Vagina (tissue), 2 donors: Measurements from ENCODE around the gene LAMTOR4. TPM values are rescaled to one million over a fixed set of nuclear protein-coding genes. Genes with fewer than 3 reads are reported as not detected.
"Not testable (repeated sequence)": the region's sequence is repeated elsewhere in the genome, so short reads cannot be mapped to it uniquely, and the experiment has no call there.

Source experiments
- DNase-seq, 2 donors: peaks; one replicate each; pipeline ENCODE4 v3.0.0-alpha.2; 2017; ENCODE audit errors: extremely low spot score in 2 of 2
- H3K27ac ChIP-seq: fragments of 200-600 bp; sonication (generic); one replicate; pipeline ENCODE4 v1.5.1; 2019
- H3K27me3 ChIP-seq: fragments of 200-600 bp; sonication (generic); one replicate; pipeline ENCODE4 v1.5.1; 2019
- H3K36me3 ChIP-seq, 2 donors: fragments of 200-600 bp; sonication (generic); one replicate each; pipeline ENCODE4 v1.5.1; 2017 to 2019
- H3K4me1 ChIP-seq: fragments of 200-600 bp; sonication (generic); one replicate; pipeline ENCODE4 v1.5.1; 2019
- H3K4me3 ChIP-seq, 2 donors: fragments of 200-600 bp; sonication (generic); 1 replicate in 1 of 2; 2 replicates in 1 of 2; pipeline ENCODE4 v1.5.1; 2016 to 2019
- H3K9me3 ChIP-seq: fragments of 200-600 bp; sonication (generic); one replicate; pipeline ENCODE4 v1.5.1; 2019
- POLR2A ChIP-seq, 2 donors: fragments of 450-650 bp; IDR thresholded peaks; one replicate each; pipeline ENCODE4 v1.6.1; 2017; ENCODE audit warnings: antibody characterized with exemption in 2 of 2, mild to moderate bottlenecking in 2 of 2, moderate library complexity in 2 of 2
- POLR2AphosphoS5 ChIP-seq, 2 donors: sonication (generic); formaldehyde crosslinking; IDR thresholded peaks; one replicate each; pipeline ENCODE4 v1.9.0; 2017; ENCODE audit warnings: antibody characterized with exemption in 2 of 2, mild to moderate bottlenecking in 2 of 2, low read depth in 1 of 2; ENCODE audit not compliant: insufficient read depth in 1 of 2
- intact Hi-C: fragments of 100-400 bp; cut with DNase I; formaldehyde crosslinking; loops from one replicate; pipeline ENCODE4 v1.15.1; 2023
- total RNA-seq: library from RNA; depleted of rRNA; stranded (reverse); fragments of >200 nt; gene quantifications from one replicate; pipeline ENCODE4 v1.2.3, GENCODE V29; 2016
- TF ChIP-seq, protein P1 (sequence below), 3 experiments: fragments of 450-650 bp in 2 of 3; fragments of 200-600 bp in 1 of 3; sonication (generic) in 1 of 3; IDR thresholded peaks; one replicate each; pipeline ENCODE4 v1.5.1; 2017 to 2019; ENCODE audit warnings: antibody characterized with exemption in 3 of 3, mild to moderate bottlenecking in 2 of 3, moderate library complexity in 2 of 3

Gene LAMTOR4
- total RNA-seq, 1 donor from 2014 or later = 161 TPM

DNA sequence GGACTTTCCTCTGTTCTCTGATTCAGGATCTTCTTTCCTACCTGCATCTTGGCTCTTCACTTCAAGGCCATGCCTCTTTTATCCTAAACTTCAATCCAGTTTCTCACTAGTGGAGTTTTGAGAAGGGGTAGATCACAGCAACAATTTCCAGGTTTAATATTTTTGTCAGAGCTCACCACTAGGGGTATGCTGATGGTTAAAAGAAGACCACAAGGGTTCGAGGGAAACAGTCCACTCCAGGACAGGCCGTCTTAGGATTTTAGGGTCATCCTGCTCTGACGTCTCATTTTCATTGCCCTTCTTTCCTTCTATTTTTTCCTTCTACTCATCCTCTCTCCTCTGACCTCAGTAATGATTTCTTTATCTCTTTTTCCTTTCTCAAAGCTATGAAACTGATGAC, 40.3 kb downstream of the LAMTOR4 start:
- no peak for DNase-seq
- Histone ChIP-seq H3K9me3 (no peaks in the 10 kb centered on the region), H3K27me3 (no peaks in the 10 kb centered on the region), H3K36me3 (no peaks in the 10 kb centered on the region), H3K27ac (no peak overlapping the region), H3K4me3 (no peak overlapping the region), H3K4me1 (no peaks in the 10 kb centered on the region)
- intact Hi-C loops = no loop called here
- TF ChIP-seq POLR2AphosphoS5 (IDR thresholded peaks at IDR 0.05; ENCODE audit: insufficient read depth in 1 of 2, low read depth in 1 of 2) (no peak), POLR2A (IDR thresholded peaks at IDR 0.05) (no peak)

DNA sequence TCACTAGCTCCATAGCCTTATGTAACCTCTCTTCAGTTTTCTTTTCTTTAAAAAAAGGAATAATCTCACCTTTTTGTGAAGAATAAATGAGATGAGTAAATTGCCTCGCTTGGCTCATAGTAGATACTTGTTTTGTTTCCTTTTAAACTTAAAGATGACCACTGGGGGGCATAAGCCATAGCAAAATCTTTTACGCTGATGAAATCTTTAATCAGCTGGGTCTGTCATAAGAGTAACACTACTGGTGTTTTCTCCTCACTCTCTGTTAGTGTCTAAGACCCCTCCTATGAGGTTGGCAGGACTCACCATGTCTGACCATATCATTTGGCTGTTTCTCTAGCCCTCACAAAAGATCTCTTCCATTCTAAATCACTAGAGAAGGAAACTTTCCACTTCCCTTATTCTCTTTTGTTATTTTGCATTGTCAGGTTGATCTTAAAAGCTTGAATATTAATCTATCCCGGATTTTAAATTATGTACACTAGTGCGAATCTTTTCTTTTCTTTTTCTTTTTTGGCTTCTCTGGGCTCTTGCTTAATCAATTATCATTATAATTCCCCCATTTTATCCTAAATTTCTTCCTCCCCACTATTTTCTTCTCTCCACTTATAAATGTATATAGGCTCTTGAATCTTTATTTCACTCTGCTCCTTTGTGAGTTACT, 41.5 kb downstream of the LAMTOR4 start:
- intact Hi-C loops = loop anchor here (10.0 kb wide), 1 partner anchor 45 kb away; the partner anchor contains the start of gene LAMTOR4
- no peaks in the 10 kb centered on the region for H3K4me1 ChIP-seq
- no peak overlapping the region for H3K4me3 ChIP-seq
- H3K9me3 ChIP-seq = no peaks in the 10 kb centered on the region
- no peaks in the 10 kb centered on the region for H3K27me3 ChIP-seq
- H3K27ac ChIP-seq = no peak overlapping the region
- DNase-seq = no peak
- TF ChIP-seq, protein P1, sequence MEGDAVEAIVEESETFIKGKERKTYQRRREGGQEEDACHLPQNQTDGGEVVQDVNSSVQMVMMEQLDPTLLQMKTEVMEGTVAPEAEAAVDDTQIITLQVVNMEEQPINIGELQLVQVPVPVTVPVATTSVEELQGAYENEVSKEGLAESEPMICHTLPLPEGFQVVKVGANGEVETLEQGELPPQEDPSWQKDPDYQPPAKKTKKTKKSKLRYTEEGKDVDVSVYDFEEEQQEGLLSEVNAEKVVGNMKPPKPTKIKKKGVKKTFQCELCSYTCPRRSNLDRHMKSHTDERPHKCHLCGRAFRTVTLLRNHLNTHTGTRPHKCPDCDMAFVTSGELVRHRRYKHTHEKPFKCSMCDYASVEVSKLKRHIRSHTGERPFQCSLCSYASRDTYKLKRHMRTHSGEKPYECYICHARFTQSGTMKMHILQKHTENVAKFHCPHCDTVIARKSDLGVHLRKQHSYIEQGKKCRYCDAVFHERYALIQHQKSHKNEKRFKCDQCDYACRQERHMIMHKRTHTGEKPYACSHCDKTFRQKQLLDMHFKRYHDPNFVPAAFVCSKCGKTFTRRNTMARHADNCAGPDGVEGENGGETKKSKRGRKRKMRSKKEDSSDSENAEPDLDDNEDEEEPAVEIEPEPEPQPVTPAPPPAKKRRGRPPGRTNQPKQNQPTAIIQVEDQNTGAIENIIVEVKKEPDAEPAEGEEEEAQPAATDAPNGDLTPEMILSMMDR (IDR thresholded peaks at IDR 0.05) = no peak
- no peak for TF ChIP-seq POLR2A (IDR thresholded peaks at IDR 0.05)
- TF ChIP-seq POLR2AphosphoS5 (IDR thresholded peaks at IDR 0.05; ENCODE audit: insufficient read depth in 1 of 2, low read depth in 1 of 2) = no peak
- no peaks in the 10 kb centered on the region for H3K36me3 ChIP-seq

DNA sequence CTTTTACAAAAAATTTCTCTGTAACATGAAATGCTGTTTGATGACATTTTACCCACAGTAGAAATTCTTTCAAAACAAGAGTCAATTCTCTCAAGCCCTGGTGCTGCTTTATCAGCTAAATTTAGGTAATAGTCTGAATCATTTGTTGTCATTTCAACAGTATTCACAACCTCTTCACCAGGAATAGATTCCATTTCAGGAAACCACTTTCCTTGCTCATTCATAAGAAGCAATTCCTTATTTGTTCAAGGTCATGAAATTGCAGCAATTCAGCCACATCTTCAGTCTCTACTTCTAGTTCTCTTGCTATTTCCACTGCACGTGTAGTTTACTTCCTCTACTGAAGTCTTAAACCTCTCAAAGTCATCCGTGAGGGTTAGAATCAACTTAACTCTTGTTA, 43.1 kb downstream of the LAMTOR4 start:
- intact Hi-C loops = loop anchor here (10.0 kb wide), 1 partner anchor 47 kb away; the partner anchor contains the start of gene LAMTOR4

DNA sequence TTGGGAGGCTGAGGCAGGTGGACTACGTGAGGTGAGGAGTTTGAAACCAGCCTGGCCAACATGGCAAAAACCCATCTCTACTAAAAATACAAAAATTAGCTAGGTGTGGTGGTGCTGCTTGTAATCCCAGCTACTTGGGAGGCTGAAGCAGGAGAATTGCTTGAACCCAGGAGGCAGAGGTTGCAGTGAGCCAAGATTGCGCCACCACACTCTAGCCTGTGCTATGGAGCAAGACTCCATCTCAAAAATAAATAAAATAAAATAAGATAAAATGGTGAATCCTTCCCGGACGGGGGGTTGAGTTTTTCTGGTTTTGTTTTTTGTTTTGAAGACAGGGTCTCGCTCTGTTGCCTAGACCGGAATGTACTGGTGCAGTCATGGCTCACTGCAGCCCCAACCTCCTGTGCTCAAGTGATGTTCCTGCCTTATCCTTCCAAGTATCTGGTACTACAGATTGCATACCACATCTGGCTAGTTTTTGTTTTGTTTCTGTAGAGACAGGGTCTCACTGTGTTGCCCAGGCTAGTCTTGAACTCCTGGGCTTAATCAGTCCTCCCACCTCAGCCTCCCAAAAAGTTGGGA, 43.7 kb downstream of the LAMTOR4 start:
- H3K4me3 ChIP-seq, H3K4me1 ChIP-seq, H3K27me3 ChIP-seq, H3K9me3 ChIP-seq, H3K27ac ChIP-seq, H3K36me3 ChIP-seq, DNase-seq: not testable (repeated sequence)
- intact Hi-C loops = loop anchor here (10.0 kb wide), 1 partner anchor 48 kb away; the partner anchor contains the start of gene LAMTOR4

More for the DNA sequence above, 43.1 kb downstream of the LAMTOR4 start:
- Histone ChIP-seq H3K27ac (no peak overlapping the region), H3K27me3 (no peaks in the 10 kb centered on the region), H3K36me3 (no peaks in the 10 kb centered on the region), H3K9me3 (no peaks in the 10 kb centered on the region), H3K4me1 (no peaks in the 10 kb centered on the region), H3K4me3 (no peak overlapping the region)
- TF ChIP-seq POLR2AphosphoS5 (IDR thresholded peaks at IDR 0.05; ENCODE audit: insufficient read depth in 1 of 2, low read depth in 1 of 2) = no peak
- no peak for TF ChIP-seq POLR2A (IDR thresholded peaks at IDR 0.05)
- no peak for DNase-seq

DNA sequence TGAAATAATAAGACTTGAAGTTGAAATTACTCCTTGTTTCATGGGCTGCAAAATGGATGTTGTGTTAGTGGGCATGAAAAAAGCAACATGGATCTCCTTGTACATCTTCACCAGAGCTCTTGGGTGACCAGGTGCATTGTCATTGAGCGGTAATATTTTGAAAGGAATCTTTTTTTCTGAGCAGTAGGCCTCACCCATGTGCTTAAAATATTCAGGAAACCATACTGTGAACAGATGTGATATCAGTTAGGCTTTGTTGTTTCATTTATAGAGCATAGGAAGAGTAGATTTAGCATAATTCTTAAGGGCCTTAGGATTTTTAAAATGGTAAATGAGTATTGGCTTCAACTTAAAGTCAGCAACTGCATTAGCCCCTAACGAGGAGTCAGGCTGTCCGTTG, 44.3 kb downstream of the LAMTOR4 start:
- TF ChIP-seq POLR2A (IDR thresholded peaks at IDR 0.05) = no peak

DNA sequence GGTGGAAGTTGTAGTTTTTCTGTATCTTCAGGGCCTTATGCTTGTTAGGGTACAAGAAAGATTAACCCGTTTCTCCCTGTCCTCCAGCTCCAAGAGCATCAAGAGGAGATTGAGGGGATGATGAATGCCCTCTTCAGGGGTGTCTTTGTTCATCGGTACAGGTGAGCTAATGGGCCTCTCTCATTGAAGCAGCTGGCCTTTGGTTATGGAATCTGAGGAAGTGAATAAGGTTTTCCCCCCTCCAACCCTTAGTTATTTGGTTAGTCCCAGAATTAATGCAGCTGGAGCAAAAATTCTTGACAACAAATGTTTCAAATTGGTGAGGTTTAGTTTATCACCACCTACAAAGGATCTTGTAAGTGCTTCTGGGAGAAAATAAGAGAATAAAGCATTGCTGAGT, 46.5 kb downstream of the LAMTOR4 start:
- Histone ChIP-seq H3K36me3 (no peaks in the 10 kb centered on the region), H3K4me3 (no peak overlapping the region), H3K27ac (no peak overlapping the region), H3K27me3 (no peaks in the 10 kb centered on the region), H3K4me1 (no peaks in the 10 kb centered on the region), H3K9me3 (no peaks in the 10 kb centered on the region)
- no peak for DNase-seq
- TF ChIP-seq POLR2A (IDR thresholded peaks at IDR 0.05) = no peak
- TF ChIP-seq, protein P1 (IDR thresholded peaks at IDR 0.05) = no peak
- no peak for TF ChIP-seq POLR2AphosphoS5 (IDR thresholded peaks at IDR 0.05; ENCODE audit: insufficient read depth in 1 of 2, low read depth in 1 of 2)
- intact Hi-C loops = loop anchor here (10.0 kb wide), 1 partner anchor 50 kb away; the partner anchor contains the start of gene LAMTOR4

More for the DNA sequence above, 44.3 kb downstream of the LAMTOR4 start:
- H3K27me3 ChIP-seq = no peaks in the 10 kb centered on the region
- no peak overlapping the region for H3K27ac ChIP-seq
- no peak for DNase-seq
- no peaks in the 10 kb centered on the region for H3K36me3 ChIP-seq
- H3K9me3 ChIP-seq = no peaks in the 10 kb centered on the region
- H3K4me3 ChIP-seq = no peak overlapping the region
- H3K4me1 ChIP-seq = no peaks in the 10 kb centered on the region
- intact Hi-C loops = loop anchor here (10.0 kb wide), 1 partner anchor 48 kb away; the partner anchor contains the start of gene LAMTOR4

DNA sequence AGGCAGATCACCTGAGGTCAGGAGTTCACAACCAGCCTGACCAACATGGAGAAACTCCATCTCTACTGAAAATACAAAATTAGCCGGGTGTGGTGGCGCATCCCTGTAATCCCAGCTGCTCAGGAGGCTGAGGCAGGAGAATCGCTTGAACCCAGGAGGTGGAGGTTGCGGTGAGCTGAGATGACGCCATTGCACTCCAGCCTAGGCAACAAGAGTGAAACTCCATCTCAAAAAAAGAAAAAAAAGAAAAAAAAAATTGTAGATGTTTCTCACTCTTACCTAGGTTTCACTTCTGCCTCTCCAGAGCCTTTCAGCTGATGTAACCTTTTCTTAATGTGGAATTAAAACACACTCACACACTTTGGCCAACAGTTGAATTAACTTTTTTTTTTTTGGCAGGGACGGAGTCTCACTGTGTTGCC, 47.2 kb downstream of the LAMTOR4 start:
- not testable (repeated sequence) for DNase-seq, H3K9me3 ChIP-seq, H3K27me3 ChIP-seq, H3K4me1 ChIP-seq, H3K4me3 ChIP-seq, H3K27ac ChIP-seq, H3K36me3 ChIP-seq
- intact Hi-C loops = loop anchor here (10.0 kb wide), 1 partner anchor 51 kb away; the partner anchor contains the start of gene LAMTOR4
